ENCODE results near the gene RNF144B.
A peak's percentile ranks its signal among the peaks of the same experiment; 100 is the strongest.

Gene RNF144B

GRCh38 chr6:18386298-18386976 is 713 bp upstream of the RNF144B start:
- DNase-seq (ENCODE audit: low read depth, low spot score) = no peak
- TF ChIP-seq CTCF (IDR thresholded peaks at IDR 0.05; ENCODE audit: low read depth, low read length) = no peak
- H3K4me3 ChIP-seq (ENCODE audit: low read depth, low read length) = peak overlapping the region; percentile 72
- in situ Hi-C loops (cut with HindIII; ENCODE audit: low sequenced_read_pairs) = no loop called here

- in situ Hi-C loops (cut with HindIII; ENCODE audit: low sequenced_read_pairs) = no loop called here
- peak; percentile 23 for DNase-seq (ENCODE audit: low read depth, low spot score)
- no peak for TF ChIP-seq CTCF (IDR thresholded peaks at IDR 0.05; ENCODE audit: low read depth, low read length)
- H3K4me3 ChIP-seq (ENCODE audit: low read depth, low read length) = peak overlapping the region; percentile 72
Observed at GRCh38 chr6:18388271-18388670, 1.1 kb downstream of the RNF144B start.

GRCh38 chr6:18388942-18389341 is 1.8 kb downstream of the RNF144B start:
- peak; percentile 83 for DNase-seq (ENCODE audit: low read depth, low spot score)
- in situ Hi-C loops (cut with HindIII; ENCODE audit: low sequenced_read_pairs) = no loop called here
- H3K4me3 ChIP-seq (ENCODE audit: low read depth, low read length) = peak overlapping the region; percentile 72
- TF ChIP-seq CTCF (IDR thresholded peaks at IDR 0.05; ENCODE audit: low read depth, low read length) = no peak

GRCh38 chr6:18389479-18389878 is 2.3 kb downstream of the RNF144B start:
- no peak overlapping the region for H3K4me3 ChIP-seq (ENCODE audit: low read depth, low read length)
- in situ Hi-C loops (cut with HindIII; ENCODE audit: low sequenced_read_pairs) = no loop called here
- DNase-seq (ENCODE audit: low read depth, low spot score) = peak; percentile 34

GRCh38 chr6:18390476-18390875 is 3.3 kb downstream of the RNF144B start:
- in situ Hi-C loops (cut with HindIII; ENCODE audit: low sequenced_read_pairs) = no loop called here
- peak; percentile 14 for DNase-seq (ENCODE audit: low read depth, low spot score)
- H3K4me3 ChIP-seq (ENCODE audit: low read depth, low read length) = no peak overlapping the region
- no peak for TF ChIP-seq CTCF (IDR thresholded peaks at IDR 0.05; ENCODE audit: low read depth, low read length)

More at GRCh38 chr6:18389479-18389878, 2.3 kb downstream of the RNF144B start:
- TF ChIP-seq CTCF (IDR thresholded peaks at IDR 0.05; ENCODE audit: low read depth, low read length) = no peak

- TF ChIP-seq CTCF (IDR thresholded peaks at IDR 0.05; ENCODE audit: low read depth, low read length) = no peak
- no peak overlapping the region for H3K4me3 ChIP-seq (ENCODE audit: low read depth, low read length)
- DNase-seq (ENCODE audit: low read depth, low spot score) = no peak
Observed at GRCh38 chr6:18391023-18391422, 3.9 kb downstream of the RNF144B start.

More at GRCh38 chr6:18391023-18391422, 3.9 kb downstream of the RNF144B start:
- in situ Hi-C loops (cut with HindIII; ENCODE audit: low sequenced_read_pairs) = no loop called here

Measured in astrocyte of the spinal cord (primary cell).